Measurements from ENCODE around the gene CAPN14.

Gene CAPN14

DNA sequence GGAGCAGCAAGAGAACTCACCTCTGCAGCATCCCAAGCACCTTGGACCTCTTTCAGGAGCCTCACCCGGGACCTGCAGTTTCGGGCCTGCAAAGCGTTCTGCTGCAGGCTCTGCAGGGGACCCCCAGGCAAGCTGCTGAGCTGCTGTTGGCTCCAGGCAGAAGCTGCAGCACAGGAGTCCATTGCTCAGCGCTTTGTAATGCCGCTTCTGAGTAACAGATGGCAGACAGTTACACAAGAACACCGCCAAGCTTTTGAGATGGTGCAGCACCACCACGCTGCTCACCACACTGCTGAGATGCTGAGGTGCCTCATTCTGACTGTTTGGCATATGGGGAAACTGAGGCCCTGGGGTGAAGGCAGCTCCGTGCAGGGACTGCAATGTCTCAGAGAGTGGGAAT lies 77.2 kb downstream of the CAPN14 start:
- no peak for DNase-seq (ENCODE audit: low read depth)

DNA sequence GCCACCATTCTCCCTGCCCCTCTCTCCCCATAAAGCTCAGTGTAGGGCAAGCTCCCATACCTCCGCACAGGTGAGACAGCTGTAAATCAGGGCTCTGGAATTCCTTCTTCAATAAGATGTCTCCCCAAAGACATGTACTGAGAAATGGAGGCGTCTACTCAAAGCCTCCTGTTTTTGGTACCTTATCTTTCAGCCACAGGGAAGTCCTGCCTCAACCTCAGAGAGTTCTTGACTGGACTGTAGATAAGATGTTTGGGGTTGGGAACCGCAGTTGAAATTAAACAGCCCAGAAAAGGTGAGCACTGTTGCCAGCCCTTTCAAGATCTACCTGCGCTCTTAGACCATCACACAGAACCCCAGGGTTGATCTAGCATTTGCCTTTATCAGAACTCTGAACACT lies 77.6 kb downstream of the CAPN14 start:
- DNase-seq (ENCODE audit: low read depth): no peak

DNA sequence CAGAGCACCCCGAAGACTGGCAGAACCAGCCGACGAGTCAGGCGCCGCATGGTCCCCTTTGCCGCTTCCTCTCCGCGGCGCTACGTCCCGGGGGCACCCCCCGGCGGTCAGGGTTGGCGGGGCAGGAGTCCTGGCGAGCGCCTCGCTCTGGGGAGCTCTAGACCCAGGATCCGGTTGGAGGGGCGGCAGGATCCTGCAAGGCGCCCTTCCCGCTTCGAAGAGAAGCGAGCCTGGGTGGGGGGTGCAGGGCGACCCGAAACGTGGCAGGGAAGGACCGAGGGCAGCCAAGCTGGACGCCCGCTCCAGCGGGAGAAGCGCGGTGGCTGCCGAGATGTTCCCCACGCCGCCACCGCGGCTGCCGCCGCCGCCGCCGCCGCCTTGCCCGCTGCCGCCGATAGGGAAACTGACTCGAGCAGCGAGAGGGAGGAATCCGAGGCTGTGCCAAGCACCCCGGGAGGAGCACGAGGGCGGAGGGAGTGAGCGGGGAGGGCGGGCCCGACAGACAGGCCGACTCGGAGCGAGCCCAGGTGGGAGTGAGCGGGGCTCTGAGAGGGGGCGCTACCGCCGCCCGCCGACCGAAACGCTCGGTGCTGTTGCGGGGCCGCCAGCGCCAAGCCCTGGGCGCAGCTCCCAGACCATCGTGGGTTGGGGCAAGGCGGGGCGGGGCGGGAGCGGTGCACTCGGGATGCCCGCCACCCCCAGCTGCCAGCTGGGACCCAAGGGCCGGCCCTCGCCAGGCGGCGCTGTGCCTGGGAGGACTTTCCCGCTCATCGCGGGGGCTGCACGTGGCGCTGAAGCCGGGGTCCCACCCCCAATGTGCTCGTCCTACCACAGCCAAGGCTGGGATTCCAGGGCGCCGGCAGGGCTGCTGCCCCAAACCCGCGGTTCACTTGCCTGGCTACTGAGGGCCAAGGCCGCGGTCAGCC lies 79.0 kb downstream of the CAPN14 start, which contains the start of gene GALNT14:
TSS of gene GALNT14 (minus strand) at position 404 of the 926 bp plus-strand sequence. CDS start at position 50, 354 bp downstream.
- no peak for DNase-seq (ENCODE audit: low read depth)

DNA sequence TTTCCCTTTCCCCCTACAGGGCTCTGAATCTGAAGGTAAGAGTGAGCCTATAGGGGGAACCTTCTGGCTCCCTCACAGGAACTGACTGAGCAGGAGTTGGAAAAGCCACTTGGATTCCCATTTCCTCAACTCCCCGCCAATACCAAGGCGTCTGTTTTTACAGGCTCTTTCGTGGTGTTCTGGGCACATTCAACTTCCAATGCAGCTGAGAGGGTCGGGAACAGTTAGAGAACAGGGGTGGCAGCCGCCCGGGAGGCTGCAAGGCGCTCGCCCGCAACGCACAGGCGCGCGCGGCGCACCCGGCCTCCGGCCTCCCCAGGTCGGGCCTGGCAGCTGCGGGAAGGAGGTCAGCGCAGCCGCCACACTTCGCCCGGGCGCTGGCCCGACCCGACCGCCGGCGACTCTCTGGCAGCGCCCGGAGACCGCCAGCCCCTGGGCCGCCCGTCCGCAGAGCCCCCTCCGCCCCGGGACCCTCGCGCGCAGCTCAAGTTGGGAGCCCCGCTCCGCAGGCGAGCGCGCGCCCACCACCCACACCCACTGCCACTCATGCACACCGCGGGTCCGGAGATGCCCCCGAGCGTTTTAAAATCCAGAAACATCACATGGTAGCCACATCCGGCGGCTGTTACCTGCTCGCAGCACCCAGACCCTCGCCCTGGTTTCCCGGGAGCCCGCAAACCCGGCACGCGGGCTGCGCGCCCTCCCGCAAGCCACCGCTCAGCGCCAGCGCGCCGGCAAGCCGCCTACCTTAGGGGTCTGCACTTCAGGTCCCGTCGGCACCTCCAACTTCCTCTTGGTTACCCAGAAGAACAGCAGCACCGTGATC lies 79.9 kb downstream of the CAPN14 start:
- no peak for DNase-seq (ENCODE audit: low read depth)

DNA sequence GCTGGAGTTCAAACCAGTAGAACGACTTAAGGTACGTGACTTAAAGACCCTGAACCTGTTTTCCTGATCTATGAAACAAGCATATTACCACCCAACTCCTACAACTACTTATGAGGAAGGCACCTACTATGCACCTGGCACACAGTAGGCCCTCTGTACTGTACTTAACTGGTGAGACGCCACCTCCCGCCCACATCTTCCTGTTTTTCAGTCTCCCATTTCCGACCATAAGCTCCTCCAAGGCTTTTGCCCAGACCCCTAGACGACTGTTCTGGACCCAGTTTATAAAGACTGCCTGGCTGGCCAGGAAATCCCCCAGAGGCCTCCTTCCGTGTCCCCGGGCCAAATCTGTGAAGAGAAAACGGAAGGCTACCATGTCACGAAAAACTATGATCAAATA lies 80.6 kb downstream of the CAPN14 start:
- no peak for DNase-seq (ENCODE audit: low read depth)

DNA sequence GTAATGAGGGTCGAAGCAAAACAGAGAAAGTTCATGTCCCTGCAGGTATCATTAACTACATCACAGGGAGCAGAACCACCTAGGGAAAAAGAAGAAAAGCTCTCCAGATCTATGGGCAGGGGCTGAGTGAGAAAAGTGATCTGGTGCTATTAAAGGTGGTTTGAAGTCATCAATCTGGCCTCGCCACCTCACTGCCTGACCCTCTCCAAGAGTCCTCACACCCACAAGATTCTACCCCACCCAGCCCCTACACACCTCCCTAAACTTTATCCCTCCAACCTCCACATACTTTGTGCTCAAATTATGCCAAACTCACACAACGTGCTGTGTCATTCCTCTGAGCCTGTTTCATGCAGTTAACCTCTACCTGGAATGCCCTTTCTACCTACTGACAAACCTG lies 81.3 kb downstream of the CAPN14 start:
- DNase-seq (ENCODE audit: low read depth): no peak

DNA sequence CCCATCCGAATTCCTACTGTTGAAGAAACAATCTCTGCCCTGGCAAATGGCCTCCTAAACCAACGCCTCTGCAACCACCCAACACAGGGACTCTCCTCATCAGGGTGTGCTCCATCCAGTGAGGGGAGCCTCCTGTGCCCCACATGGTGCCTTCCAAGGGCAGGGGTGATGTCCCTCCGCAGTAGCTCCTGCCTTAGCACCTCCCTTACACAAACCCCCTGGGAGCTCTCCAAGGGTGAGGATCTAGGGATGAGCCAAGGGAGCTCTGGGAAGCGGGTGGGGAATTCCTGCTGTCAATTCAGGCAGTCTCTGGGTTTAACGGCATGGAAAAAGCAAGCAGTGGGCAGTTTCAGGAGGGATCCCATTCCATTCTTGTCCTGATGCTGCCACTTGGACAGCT lies 82.8 kb downstream of the CAPN14 start:
- no peak for DNase-seq (ENCODE audit: low read depth)

DNA sequence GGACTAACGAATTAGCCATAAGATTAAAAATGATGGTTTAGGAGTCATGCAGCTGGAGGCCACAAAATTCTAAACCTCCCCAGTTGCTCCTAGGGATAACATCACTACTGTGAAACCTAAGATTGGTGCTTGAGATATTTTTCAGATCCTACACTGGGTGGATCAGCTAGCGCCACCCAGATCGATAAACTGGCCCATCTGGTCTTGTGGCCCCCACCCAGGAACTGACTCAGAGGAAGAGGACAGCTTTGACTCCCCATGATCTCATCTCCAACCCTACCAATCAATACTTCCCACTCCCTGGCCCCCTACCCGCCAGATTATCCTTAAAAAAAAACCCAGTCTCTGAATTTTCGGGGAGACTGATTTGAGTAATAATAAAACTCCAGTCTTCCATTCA lies 84.5 kb downstream of the CAPN14 start:
- no peak for DNase-seq (ENCODE audit: low read depth)

DNA sequence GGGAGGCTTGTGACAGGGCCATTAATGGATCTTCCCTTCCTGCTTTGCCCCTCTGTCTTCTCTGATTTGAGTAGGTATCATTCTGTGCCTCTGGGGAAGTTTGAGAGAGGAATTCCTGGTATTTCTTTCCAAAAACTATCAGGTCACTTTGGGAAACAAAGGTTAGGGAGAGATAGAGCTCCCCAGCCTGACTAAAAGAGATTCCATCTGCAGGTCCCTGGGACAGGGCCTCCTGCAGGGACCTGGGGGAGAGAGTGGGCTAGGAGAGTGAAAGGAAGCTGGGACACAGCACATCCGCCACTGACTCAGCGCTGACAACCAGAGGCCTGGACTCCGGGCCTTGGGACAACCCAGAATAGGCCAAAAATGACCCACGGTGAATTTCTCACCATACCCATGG lies 85.4 kb downstream of the CAPN14 start:
- DNase-seq (ENCODE audit: low read depth): no peak

DNA sequence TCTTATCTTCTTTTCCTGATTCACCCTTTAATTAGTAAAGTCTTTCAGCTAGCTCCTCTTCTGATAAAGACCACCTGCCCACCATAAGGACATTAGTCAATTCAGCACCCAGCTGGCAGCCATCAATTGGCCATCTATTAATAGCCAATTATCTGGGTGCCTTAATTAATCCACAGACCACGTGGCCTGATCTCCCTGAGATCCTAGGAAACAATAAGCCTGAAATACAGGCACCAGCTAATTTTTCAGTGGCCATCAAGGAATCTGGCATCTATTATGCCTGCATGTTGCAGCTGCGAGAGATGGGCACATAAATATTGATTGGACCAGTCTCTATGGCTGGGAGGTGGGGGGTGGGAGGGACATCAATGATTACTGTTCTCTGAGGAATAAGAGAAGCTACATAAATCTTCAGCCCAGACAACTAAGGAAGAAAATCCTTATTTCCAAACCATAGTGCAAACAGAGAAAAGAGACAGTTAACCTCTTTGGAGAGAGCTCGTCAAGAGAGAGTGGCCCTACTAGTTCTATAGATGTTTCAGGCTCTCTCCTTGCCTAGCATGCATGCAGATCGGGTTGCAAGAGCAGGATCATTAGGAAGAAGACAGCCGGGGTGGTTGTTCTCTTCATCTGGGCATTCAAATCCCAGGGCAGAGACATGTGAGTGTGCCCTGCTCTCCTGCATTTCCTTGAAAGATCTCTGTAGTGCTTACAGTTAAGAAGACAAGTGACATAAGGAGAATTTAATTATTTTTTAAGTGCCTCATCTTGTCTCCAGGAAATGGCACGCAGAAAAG lies 87.7 kb downstream of the CAPN14 start:
- DNase-seq (ENCODE audit: low read depth): no peak

DNA sequence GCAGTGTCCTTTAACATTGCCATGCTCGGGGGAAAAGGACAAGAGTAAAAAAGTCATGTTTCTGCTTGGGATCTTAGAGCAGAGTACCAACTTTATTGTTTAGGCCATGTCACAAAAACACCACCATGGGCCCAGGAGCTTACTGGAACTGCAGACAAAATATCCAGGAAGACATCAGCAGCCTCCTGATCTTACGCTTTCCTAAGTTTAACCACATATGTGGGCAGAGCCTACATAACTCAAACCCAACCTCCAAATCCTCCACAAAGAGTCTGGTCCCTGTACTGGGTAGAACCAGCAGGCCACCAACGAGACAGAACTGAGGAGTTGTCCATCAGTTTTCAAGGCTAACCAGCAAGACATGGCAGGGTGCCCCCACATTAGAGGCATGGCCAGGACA lies 89.4 kb downstream of the CAPN14 start:
- no peak for DNase-seq (ENCODE audit: low read depth)

DNA sequence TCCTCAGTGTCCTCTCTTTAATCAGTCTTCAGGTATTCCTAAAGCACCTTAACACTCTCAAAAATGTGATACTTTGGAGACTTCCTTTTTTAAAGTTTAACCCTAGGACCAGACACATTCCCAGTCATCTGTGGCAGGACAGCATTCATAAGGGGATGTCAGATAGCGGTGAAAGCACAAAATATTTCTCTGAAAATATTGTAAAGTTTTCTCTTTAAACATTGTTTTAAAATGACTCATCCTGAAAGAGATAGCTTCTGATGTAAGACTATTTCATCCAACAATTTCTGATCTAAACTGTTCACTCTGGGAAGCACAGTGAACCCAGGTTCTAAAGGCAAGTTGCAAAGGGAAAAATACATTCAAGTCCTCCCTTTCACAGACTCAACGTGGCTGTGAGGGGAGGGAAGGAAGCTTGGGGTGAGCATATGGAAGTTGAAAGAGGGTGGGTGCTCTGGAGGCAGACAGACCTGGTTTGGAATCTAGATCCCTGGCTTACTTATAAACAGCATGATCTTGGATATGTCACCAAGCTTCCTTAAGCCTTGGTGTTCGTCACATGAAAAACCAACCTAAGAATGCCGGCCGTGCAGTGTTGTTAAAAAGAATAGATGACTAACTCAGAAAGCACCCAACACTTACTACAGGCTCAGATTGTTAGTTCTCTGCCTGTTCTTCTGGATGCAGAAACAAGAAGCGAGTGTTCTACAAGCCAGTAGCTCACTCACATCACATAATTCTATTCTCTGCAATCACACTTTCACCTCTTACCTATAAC lies 91.2 kb downstream of the CAPN14 start:
- no peak for DNase-seq (ENCODE audit: low read depth)

DNA sequence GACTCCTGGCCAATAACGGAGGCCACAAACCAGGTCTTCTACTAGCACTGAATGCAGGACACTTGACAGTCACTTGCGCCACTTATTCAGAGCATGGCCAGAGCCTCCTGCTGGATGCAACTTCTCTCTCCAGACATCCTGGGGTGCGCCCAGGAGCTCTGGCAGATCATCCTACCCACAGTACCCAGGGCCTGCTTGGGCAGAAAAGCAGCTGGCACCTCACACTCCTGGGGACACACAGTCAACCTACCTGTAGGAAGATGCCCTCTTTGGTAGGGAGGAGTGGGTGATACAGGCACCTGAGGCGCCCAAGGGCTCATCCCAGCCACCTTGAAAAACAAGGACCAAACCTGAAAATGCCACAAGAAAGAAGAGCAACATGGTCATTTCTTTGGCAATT lies 92.4 kb downstream of the CAPN14 start:
- no peak for DNase-seq (ENCODE audit: low read depth)

Data from stimulated activated CD8-positive, alpha-beta memory T cell treated with anti-CD3 and anti-CD28 coated beads, Interleukin-12 subunit alpha, Interleukin-12 subunit beta, amount 100 ng/mL, for 1 hour (primary cell).